ENCODE results near the gene SCAMP3. TPM values are rescaled to one million over a fixed set of nuclear protein-coding genes. Genes with fewer than 3 reads are reported as not detected.
A peak's percentile ranks its signal among the peaks of the same experiment; 100 is the strongest.

The SCAMP3 gene
- total and polyA plus RNA-seq, 10 of the 15 experiments (the other 5 are each of a cell fraction or from before 2014, with no cell fraction given): 17.2 to 133 (median 87.3) TPM

DNA sequence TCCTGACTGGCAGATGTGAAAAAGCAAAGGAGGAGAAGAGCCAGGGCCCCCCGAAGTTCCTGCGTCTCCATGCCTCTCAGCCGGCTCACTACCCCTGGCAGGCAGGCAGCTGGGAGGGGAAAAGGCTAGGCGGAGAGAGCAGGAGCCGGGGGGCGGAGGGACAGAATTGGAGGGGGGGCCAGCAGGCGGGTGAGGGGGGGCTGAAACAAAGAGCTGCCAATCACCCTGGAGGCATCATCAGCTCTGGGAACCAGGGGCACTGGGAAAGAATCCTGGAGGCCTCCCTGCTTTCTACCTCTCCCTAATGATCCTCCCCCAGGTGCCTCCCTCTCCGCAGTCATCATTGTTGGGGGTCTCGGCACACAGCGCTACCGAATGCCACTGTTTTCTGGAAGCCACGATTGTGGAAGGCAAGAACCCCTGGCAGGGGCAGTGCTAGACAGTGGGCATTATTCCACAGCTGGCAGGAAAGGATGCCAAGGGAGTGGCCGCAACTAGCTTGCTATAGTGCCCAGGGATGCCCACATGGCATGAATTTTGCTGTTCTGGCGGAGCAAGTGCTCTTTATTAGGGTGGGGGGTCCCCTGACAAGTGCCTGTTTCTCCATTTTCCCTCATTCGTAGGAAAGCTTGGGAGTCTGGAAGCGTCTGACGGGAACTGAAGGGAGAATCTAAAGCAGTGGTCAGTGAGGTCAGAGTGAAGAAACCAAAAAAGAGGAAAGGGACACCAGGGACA, 54.2 kb downstream of the SCAMP3 start, which contains the start of gene THBS3:
Gene THBS3 (minus strand): TSS at position 92 of the 735 bp plus-strand sequence. CDS start 21 bp downstream, at position 71.
- Histone ChIP-seq H2AFZ (ENCODE audit: control insufficient read depth, low read depth, low read length) (peak within 1 kb of the TSS; percentile 92), H3K4me3 (peak within 1 kb of the TSS; percentile 98), H3K9ac (ENCODE audit: control insufficient read depth, insufficient read depth, low read length) (peak within 1 kb of the TSS; percentile 90), H3K27me3 (replicated peaks in 1 of 2; ENCODE audit: control insufficient read depth in 2 of 2, insufficient read depth in 2 of 2, low read length in 1 of 2) (no peaks in the 10 kb centered on the region), H3K9me3 (replicated peaks; ENCODE audit: control insufficient read depth, insufficient read depth, low read length) (no peaks in the 10 kb centered on the region), H3K79me2 (ENCODE audit: control insufficient read depth, insufficient read depth, low read length) (peaks cover 10% of the 10 kb centered on the region), H3K4me2 (ENCODE audit: control insufficient read depth, insufficient read depth) (peak within 1 kb of the TSS; percentile 96), H4K20me1 (ENCODE audit: control insufficient read depth, insufficient read depth) (no peaks in the 10 kb centered on the region), H3K36me3 (ENCODE audit: control insufficient read depth in 2 of 2, insufficient read depth in 2 of 2, low read length in 1 of 2) (no peaks in the 10 kb centered on the region; a peak in 2 of 4 replicates), H3K4me1 (ENCODE audit: control insufficient read depth, insufficient read depth, low read length) (peaks cover 19% of the 10 kb centered on the region), H3K27ac (ENCODE audit: control insufficient read depth, insufficient read depth) (peak within 1 kb of the TSS; percentile 81)
- ChIA-PET SMC1A (ENCODE audit: uncharacterized antibody, unreplicated experiment) (interaction anchor here (1.1 to 4.0 kb wide), 5 partner anchors 14 to 43 kb away, joined by 4 to 89 read pairs (median 9); no protein-coding TSS in a partner anchor), RAD21 (ENCODE audit: unreplicated experiment) (interaction anchor here (1.7 to 4.0 kb wide), 5 partner anchors 14 to 116 kb away, joined by 6 to 85 read pairs (median 16); no protein-coding TSS in a partner anchor), POLR2A (interaction anchor here (1.1 to 5.1 kb wide), 5 partner anchors 14 to 115 kb away, joined by 5 to 84 read pairs (median 7); partner anchors contain the start of gene FDPS), CTCF (interaction anchor here (1.1 to 5.7 kb wide), 11 partner anchors 15 to 54 kb away, joined by 3 to 154 read pairs (median 10); partner anchors contain the start of genes KRTCAP2 and SCAMP3)
- TF ChIP-seq RAD51 (IDR thresholded peaks at IDR 0.05): no peak
- TF ChIP-seq, protein P1, sequence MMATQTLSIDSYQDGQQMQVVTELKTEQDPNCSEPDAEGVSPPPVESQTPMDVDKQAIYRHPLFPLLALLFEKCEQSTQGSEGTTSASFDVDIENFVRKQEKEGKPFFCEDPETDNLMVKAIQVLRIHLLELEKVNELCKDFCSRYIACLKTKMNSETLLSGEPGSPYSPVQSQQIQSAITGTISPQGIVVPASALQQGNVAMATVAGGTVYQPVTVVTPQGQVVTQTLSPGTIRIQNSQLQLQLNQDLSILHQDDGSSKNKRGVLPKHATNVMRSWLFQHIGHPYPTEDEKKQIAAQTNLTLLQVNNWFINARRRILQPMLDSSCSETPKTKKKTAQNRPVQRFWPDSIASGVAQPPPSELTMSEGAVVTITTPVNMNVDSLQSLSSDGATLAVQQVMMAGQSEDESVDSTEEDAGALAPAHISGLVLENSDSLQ (IDR thresholded peaks at IDR 0.05): 0 out of 2 replicates have a peak, but pooled peaks have one; percentile 17
- no peak for TF ChIP-seq MYB (IDR thresholded peaks at IDR 0.05; ENCODE audit: borderline replicate concordance, low read depth, low read length)
- TF ChIP-seq, protein P2, sequence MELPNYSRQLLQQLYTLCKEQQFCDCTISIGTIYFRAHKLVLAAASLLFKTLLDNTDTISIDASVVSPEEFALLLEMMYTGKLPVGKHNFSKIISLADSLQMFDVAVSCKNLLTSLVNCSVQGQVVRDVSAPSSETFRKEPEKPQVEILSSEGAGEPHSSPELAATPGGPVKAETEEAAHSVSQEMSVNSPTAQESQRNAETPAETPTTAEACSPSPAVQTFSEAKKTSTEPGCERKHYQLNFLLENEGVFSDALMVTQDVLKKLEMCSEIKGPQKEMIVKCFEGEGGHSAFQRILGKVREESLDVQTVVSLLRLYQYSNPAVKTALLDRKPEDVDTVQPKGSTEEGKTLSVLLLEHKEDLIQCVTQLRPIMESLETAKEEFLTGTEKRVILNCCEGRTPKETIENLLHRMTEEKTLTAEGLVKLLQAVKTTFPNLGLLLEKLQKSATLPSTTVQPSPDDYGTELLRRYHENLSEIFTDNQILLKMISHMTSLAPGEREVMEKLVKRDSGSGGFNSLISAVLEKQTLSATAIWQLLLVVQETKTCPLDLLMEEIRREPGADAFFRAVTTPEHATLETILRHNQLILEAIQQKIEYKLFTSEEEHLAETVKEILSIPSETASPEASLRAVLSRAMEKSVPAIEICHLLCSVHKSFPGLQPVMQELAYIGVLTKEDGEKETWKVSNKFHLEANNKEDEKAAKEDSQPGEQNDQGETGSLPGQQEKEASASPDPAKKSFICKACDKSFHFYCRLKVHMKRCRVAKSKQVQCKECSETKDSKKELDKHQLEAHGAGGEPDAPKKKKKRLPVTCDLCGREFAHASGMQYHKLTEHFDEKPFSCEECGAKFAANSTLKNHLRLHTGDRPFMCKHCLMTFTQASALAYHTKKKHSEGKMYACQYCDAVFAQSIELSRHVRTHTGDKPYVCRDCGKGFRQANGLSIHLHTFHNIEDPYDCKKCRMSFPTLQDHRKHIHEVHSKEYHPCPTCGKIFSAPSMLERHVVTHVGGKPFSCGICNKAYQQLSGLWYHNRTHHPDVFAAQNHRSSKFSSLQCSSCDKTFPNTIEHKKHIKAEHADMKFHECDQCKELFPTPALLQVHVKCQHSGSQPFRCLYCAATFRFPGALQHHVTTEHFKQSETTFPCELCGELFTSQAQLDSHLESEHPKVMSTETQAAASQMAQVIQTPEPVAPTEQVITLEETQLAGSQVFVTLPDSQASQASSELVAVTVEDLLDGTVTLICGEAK (IDR thresholded peaks at IDR 0.05; ENCODE audit: borderline replicate concordance): peak; percentile 34; the same call in 1 of the 2 replicates
- WGBS (ENCODE audit: insufficient coverage, insufficient replicate concordance, low lambda C conversion rate, missing lambda C conversion rate): 50% methylated on average over 13 of the region's 17 CpGs
- in situ Hi-C loops (cut with MboI) (no loop called here), intact Hi-C loops (cut with micrococcal nuclease; ENCODE audit: unreplicated experiment) (loop anchor here (1.0 to 5.0 kb wide), 4 partner anchors 18 to 384 kb away; a partner anchor contains a TSS)
- DNase-seq (ENCODE audit: low read depth, low spot score) (no peak), ATAC-seq (no peak), FAIRE-seq (peak; percentile 49)
- TSS peak; percentile 82 for BruUV-seq (replicated peaks)

Data from GM12878 (cell line).